HepG2 (cell line): ENCODE results near the gene NLRX1. TPM values are rescaled to one million over a fixed set of nuclear protein-coding genes. Genes with fewer than 3 reads are reported as not detected.

Source experiments
- FOXA1 ChIP-seq, 2 experiments: fragments of 450-650 bp in 1 of 2; sonication (generic) in 1 of 2; formaldehyde crosslinking in 1 of 2; IDR thresholded peaks; 2 replicates each; pipeline versions ENCODE4 v1.4.0 to v1.6.1; 2016 to 2020; ENCODE audit warnings: missing genetic modification reagents in 1 of 2
- HDAC6 ChIP-seq: fragments of 200-600 bp; sonication (generic); IDR thresholded peaks from 2 replicates; pipeline ENCODE4 v1.7.0; 2017; ENCODE audit warnings: mild to moderate bottlenecking, antibody characterized with exemption, low read length, low read depth
- JDP2 ChIP-seq: sonication (generic); formaldehyde crosslinking; IDR thresholded peaks from 2 replicates; pipeline ENCODE4 v1.8.1; 2022; ENCODE audit warnings: missing genetic modification reagents, borderline replicate concordance
- REST ChIP-seq, 2 experiments: IDR thresholded peaks; 2 replicates each; pipeline ENCODE4 v1.6.1; 2011 to 2012; ENCODE audit warnings: low read length in 2 of 2, borderline replicate concordance in 1 of 2, low read depth in 1 of 2, mild to moderate bottlenecking in 1 of 2, moderate library complexity in 1 of 2
- RFX5 ChIP-seq: IDR thresholded peaks from 2 replicates; pipeline ENCODE4 v1.6.1; 2011; ENCODE audit warnings: low read depth, low read length, improper control_type of control experiment
- SALL1 ChIP-seq: sonication (generic); formaldehyde crosslinking; IDR thresholded peaks from 2 replicates; pipeline ENCODE4 v1.8.0; 2022; ENCODE audit warnings: mild to moderate bottlenecking, missing genetic modification reagents
- TBL1XR1 ChIP-seq: fragments of 150-350 bp; IDR thresholded peaks from 2 replicates; pipeline ENCODE4 v1.6.1; 2014; ENCODE audit warnings: borderline replicate concordance, low read length; ENCODE audit not compliant: partially characterized antibody
- YEATS4 ChIP-seq: sonication (generic); formaldehyde crosslinking; IDR thresholded peaks from 2 replicates; pipeline ENCODE4 v1.4.0; 2020; ENCODE audit warnings: missing genetic modification reagents, borderline replicate concordance
- ZBTB42 ChIP-seq: sonication (generic); formaldehyde crosslinking; IDR thresholded peaks from 2 replicates; pipeline ENCODE4 v1.5.0; 2020; ENCODE audit warnings: mild to moderate bottlenecking, missing genetic modification reagents
- ZMYM4 ChIP-seq: sonication (generic); formaldehyde crosslinking; IDR thresholded peaks from 2 replicates; pipeline ENCODE4 v1.8.1; 2023; ENCODE audit warnings: mild to moderate bottlenecking, missing genetic modification reagents
- ZNF367 ChIP-seq: sonication (generic); formaldehyde crosslinking; IDR thresholded peaks from 2 replicates; pipeline ENCODE4 v1.4.0; 2020; ENCODE audit warnings: missing genetic modification reagents, borderline replicate concordance
- ZNF441 ChIP-seq: sonication (generic); formaldehyde crosslinking; IDR thresholded peaks from 2 replicates; pipeline ENCODE4 v1.7.0; 2021; ENCODE audit warnings: missing genetic modification reagents, borderline replicate concordance
- ZNF569 ChIP-seq: sonication (generic); formaldehyde crosslinking; IDR thresholded peaks from 2 replicates; pipeline ENCODE4 v1.5.0; 2020; ENCODE audit warnings: mild to moderate bottlenecking, missing genetic modification reagents, moderate library complexity, borderline replicate concordance
- ZNF768 ChIP-seq: sonication (generic); formaldehyde crosslinking; IDR thresholded peaks from 2 replicates; pipeline ENCODE4 v1.4.0; 2020; ENCODE audit warnings: missing genetic modification reagents
- ZNF784 ChIP-seq: sonication (generic); formaldehyde crosslinking; IDR thresholded peaks from 2 replicates; pipeline ENCODE4 v1.5.1; 2020; ENCODE audit warnings: missing genetic modification reagents, mild to moderate bottlenecking, borderline replicate concordance
- polyA plus RNA-seq, 8 experiments: library from polyadenylated mRNA; depleted of rRNA in 3 of 8; stranded (reverse) in 7 of 8; unstranded in 1 of 8; fragments of >200 nt; fragmentation: Illumina TruSeq in 4 of 8; extraction: Trizol in 4 of 8; gene quantifications; 2 replicates each; pipeline versions ENCODE4 v1.2.1 to v1.2.3, GENCODE V29; 2011 to 2016; ENCODE audit warnings: low read depth in 4 of 8, missing spikeins in 1 of 8, mixed read lengths in 1 of 8; ENCODE audit not compliant: insufficient read depth in 1 of 8
- total RNA-seq, 5 experiments: library from RNA; depleted of rRNA; stranded (reverse); fragments of >200 nt; fragmentation: Illumina TruSeq; extraction: Trizol; gene quantifications; 2 replicates each; pipeline ENCODE4 v1.2.3, GENCODE V29; 2016; ENCODE audit warnings: low read depth in 1 of 5
- TF ChIP-seq, protein P1 (sequence below): sonication (generic); formaldehyde crosslinking; IDR thresholded peaks from 2 replicates; pipeline ENCODE4 v1.5.0; 2020; ENCODE audit warnings: mild to moderate bottlenecking, missing genetic modification reagents
- TF ChIP-seq, protein P2 (sequence below): sonication (generic); formaldehyde crosslinking; IDR thresholded peaks from 2 replicates; pipeline ENCODE4 v1.4.0; 2020; ENCODE audit warnings: mild to moderate bottlenecking, missing genetic modification reagents
- TF ChIP-seq, protein P3 (sequence below): sonication (generic); formaldehyde crosslinking; IDR thresholded peaks from 2 replicates; pipeline ENCODE4 v1.5.1; 2020; ENCODE audit warnings: mild to moderate bottlenecking, moderate library complexity, missing genetic modification reagents

The NLRX1 gene
- total and polyA plus RNA-seq, 2 of the 13 experiments (the other 11 are each of a cell fraction or from before 2014, with no cell fraction given): 8.7 to 11.0 TPM

DNA sequence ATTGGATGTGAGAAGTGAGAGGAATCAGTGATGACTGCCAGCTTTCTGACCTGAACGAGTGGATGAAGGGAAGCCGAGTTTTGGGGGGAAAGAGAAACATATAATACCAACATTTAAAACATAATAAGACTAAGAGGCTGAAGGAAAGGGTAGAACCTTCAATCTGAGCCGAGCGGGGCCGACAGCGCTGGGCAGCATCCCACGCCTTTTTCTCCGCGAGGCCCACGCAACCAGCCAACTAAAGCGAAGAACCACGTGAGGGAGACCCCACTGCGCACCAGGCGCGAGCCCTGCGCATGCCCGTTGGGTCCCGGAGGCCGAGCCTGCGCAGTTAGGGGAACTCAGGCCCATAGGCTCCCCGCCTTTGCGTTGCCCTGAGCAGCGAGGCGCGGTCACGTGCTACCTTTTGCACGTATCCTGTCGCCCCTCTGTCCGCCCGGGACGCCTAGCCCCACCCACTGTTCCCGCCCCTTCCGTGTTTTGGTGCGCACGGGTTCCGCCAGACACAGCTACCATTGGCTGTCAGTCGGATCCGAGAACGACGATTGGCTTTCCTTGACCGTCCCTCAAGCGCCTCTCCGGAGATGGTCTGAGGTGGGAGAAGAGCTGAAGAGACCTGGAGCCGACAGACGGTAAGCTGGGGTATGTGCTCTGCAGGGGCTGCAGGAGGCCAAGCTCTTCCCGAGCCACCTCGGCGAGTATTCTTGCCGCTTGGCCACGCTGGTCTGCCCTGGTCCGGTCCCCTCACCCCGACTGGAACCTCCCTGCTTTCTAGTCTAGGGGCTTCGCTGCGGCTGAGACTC, 47.3 kb upstream of the NLRX1 start, which contains the start of gene HINFP (continued):
- TF ChIP-seq, protein P1, sequence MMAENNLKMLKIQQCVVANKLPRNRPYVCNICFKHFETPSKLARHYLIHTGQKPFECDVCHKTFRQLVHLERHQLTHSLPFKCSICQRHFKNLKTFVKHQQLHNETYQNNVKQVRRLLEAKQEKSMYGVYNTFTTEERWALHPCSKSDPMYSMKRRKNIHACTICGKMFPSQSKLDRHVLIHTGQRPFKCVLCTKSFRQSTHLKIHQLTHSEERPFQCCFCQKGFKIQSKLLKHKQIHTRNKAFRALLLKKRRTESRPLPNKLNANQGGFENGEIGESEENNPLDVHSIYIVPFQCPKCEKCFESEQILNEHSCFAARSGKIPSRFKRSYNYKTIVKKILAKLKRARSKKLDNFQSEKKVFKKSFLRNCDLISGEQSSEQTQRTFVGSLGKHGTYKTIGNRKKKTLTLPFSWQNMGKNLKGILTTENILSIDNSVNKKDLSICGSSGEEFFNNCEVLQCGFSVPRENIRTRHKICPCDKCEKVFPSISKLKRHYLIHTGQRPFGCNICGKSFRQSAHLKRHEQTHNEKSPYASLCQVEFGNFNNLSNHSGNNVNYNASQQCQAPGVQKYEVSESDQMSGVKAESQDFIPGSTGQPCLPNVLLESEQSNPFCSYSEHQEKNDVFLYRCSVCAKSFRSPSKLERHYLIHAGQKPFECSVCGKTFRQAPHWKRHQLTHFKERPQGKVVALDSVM: no peak
- TF ChIP-seq SALL1 (CRISPR knock-in tag) (peak; percentile 76; the same call in 1 of the 2 replicates), FOXA1 (IDR thresholded peaks at IDR 0.05) (no peak), FOXA1 (CRISPR knock-in tag; IDR thresholded peaks at IDR 0.05) (no peak), TBL1XR1 (no peak), JDP2 (CRISPR knock-in tag) (no peak), ZBTB42 (CRISPR knock-in tag) (no peak), ZNF441 (CRISPR knock-in tag) (peak; percentile 92), REST (IDR thresholded peaks at IDR 0.05; ENCODE audit: borderline replicate concordance in 1 of 2, low read depth in 1 of 2, low read length in 2 of 2) (no peak), ZMYM4 (CRISPR knock-in tag) (peak; percentile 58), RFX5 (no peak), ZNF569 (CRISPR knock-in tag) (no peak; the same call in 1 of the 2 replicates), ZNF768 (no peak; the same call in 1 of the 2 replicates), ZNF784 (CRISPR knock-in tag) (peak; percentile 49), ZNF367 (CRISPR knock-in tag) (0 out of 2 replicates have a peak, but pooled peaks have one; percentile 45), HDAC6 (no peak), YEATS4 (CRISPR knock-in tag) (peak; percentile 54)
- TF ChIP-seq, protein P2, sequence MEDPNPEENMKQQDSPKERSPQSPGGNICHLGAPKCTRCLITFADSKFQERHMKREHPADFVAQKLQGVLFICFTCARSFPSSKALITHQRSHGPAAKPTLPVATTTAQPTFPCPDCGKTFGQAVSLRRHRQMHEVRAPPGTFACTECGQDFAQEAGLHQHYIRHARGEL (CRISPR knock-in tag): no peak
- TF ChIP-seq, protein P3, sequence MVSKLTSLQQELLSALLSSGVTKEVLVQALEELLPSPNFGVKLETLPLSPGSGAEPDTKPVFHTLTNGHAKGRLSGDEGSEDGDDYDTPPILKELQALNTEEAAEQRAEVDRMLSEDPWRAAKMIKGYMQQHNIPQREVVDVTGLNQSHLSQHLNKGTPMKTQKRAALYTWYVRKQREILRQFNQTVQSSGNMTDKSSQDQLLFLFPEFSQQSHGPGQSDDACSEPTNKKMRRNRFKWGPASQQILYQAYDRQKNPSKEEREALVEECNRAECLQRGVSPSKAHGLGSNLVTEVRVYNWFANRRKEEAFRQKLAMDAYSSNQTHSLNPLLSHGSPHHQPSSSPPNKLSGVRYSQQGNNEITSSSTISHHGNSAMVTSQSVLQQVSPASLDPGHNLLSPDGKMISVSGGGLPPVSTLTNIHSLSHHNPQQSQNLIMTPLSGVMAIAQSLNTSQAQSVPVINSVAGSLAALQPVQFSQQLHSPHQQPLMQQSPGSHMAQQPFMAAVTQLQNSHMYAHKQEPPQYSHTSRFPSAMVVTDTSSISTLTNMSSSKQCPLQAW (CRISPR knock-in tag): no peak
